GM10248 (cell line): ENCODE results near the gene CIC.

Experiments used
- CTCF ChIA-PET: fragments of 300-600 bp; sonication (Branson Sonifier 250); formaldehyde crosslinking; extraction: SDS; loops from one replicate; lab custom pipeline; 2021; ENCODE audit warnings: antibody characterized with exemption; lab: Yijun Ruan, JAX
- POLR2A ChIA-PET: fragments of 350-650 bp; sonication (Branson Sonifier 250); formaldehyde crosslinking; extraction: SDS; loops from one replicate; lab custom pipeline; 2020; ENCODE audit warnings: antibody characterized with exemption; lab: Yijun Ruan, JAX
- DNase-seq: peaks from one replicate; pipeline ENCODE4 v3.0.0; 2012; ENCODE audit errors: extremely low spot score
- TF ChIP-seq, protein P1 (sequence below): IDR thresholded peaks from 2 replicates; pipeline ENCODE4 v1.5.1; 2012; ENCODE audit warnings: mild to moderate bottlenecking, low read depth; ENCODE audit errors: extremely low read depth, missing control alignments, control extremely low read depth

Gene CIC

DNA sequence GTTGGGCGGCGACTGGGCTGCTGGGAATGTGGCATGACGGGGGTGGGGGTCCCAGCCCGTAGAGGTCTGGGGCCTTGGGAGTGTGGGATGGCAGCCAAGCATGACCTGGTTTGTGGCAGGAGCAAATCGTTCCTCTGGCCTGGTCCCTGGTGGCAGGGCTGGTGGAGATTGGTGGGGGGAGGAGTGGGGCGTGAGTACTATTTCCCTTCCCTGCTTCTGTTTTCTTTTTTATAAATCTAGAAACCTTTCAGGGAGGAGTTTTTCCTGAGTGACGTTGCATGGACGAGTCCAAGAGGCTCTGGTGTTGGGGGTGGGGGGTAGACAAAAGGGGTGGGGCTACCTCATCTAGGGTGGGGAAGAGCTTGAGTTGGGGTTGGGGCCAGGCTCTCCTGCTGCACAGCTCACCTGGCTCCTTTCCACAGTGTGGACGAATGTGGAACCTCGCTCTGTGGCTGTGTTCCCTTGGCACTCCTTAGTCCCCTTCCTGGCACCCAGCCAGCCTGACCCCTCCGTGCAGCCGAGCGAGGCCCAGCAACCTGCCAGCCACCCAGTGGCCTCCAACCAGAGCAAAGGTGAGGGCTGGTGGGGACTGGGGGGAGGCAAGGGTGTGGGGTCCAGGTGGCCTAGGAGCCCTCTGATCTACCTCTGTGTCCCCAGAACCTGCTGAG lies 17.4 kb downstream of the CIC start:
- no peak for DNase-seq
- TF ChIP-seq, protein P1, sequence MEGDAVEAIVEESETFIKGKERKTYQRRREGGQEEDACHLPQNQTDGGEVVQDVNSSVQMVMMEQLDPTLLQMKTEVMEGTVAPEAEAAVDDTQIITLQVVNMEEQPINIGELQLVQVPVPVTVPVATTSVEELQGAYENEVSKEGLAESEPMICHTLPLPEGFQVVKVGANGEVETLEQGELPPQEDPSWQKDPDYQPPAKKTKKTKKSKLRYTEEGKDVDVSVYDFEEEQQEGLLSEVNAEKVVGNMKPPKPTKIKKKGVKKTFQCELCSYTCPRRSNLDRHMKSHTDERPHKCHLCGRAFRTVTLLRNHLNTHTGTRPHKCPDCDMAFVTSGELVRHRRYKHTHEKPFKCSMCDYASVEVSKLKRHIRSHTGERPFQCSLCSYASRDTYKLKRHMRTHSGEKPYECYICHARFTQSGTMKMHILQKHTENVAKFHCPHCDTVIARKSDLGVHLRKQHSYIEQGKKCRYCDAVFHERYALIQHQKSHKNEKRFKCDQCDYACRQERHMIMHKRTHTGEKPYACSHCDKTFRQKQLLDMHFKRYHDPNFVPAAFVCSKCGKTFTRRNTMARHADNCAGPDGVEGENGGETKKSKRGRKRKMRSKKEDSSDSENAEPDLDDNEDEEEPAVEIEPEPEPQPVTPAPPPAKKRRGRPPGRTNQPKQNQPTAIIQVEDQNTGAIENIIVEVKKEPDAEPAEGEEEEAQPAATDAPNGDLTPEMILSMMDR: no peak
- CTCF ChIA-PET: interaction anchor here (1.3 to 4.7 kb wide), 2 partner anchors 11 to 177 kb away, joined by 4 to 20 read pairs; no protein-coding TSS in a partner anchor
- POLR2A ChIA-PET: no interaction called here

DNA sequence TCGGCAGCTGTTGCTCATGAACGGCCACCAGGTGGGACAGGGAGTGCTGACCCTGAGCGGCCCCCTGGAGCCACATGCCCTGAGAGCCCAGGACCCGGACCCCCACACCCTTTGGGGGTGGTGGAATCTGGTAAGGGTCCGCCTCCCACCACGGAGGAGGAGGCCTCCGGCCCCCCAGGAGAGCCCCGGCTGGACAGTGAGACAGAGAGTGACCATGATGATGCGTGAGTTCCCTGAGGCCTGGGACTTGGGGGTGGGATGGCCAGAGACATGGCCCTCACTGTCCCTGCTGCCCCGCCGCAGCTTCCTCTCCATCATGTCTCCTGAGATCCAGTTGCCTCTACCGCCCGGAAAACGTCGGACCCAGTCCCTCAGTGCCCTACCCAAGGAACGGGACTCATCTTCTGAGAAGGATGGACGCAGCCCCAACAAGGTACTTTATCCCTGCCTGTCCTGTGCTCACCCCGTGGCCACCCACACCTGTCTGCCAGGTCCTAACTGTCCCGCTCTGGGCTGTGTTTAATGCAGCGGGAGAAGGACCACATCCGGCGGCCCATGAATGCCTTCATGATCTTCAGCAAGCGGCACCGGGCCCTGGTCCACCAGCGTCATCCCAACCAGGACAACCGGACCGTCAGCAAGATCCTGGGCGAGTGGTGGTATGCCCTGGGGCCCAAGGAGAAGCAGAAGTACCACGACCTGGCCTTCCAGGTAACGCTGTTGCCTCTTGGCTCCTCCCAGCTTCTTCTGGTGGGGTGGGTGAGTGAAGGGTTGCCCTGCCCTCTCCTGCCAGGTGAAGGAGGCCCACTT lies 18.2 kb downstream of the CIC start:
- ChIA-PET CTCF (interaction anchor here (1.3 to 4.7 kb wide), 2 partner anchors 10 to 178 kb away, joined by 4 to 20 read pairs; no protein-coding TSS in a partner anchor), POLR2A (no interaction called here)
- DNase-seq: no peak
- TF ChIP-seq, protein P1: no peak

DNA sequence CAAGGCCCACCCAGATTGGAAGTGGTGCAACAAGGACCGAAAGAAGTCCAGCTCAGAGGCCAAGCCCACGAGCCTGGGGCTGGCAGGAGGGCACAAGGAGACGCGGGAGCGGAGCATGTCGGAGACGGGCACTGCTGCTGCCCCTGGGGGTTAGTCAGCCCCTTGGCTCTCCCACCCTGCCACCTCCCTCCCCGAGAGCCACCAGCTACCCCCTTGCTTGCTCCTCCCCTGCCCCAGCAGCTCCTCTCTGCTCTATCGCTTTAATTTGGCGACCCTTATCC lies 18.7 kb downstream of the CIC start:
- POLR2A ChIA-PET: no interaction called here
- CTCF ChIA-PET: interaction anchor here (1.1 to 4.7 kb wide), 4 partner anchors 8 to 178 kb away, joined by 3 to 20 read pairs (median 6); partner anchors contain the start of genes PAFAH1B3 and PRR19
- no peak for DNase-seq
- TF ChIP-seq, protein P1: no peak

DNA sequence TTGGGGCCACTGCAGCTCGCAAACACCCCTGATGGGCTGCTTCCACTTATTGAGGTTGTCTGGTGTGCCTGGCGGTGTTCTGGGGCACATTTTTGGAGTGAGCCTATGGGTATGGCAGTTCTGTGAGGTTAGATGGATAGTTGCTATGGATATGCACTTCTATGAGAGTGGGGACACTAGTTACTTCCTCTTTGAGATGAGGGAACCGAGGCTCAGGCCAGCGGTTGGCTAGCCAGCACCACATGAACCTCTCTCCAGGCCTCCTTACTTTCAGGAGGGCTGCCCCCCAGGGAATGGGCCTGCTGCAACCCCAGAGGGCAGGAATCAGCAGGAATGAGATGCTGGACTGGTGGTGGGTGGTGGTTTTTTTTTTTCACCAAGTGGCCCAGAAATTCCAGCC lies 19.3 kb downstream of the CIC start:
- POLR2A ChIA-PET: no interaction called here
- TF ChIP-seq, protein P1: no peak
- no peak for DNase-seq
- CTCF ChIA-PET: interaction anchor here (0.8 to 4.7 kb wide), 4 partner anchors 9 to 44 kb away, joined by 3 to 20 read pairs (median 6); partner anchors contain the start of genes PAFAH1B3 and PRR19

DNA sequence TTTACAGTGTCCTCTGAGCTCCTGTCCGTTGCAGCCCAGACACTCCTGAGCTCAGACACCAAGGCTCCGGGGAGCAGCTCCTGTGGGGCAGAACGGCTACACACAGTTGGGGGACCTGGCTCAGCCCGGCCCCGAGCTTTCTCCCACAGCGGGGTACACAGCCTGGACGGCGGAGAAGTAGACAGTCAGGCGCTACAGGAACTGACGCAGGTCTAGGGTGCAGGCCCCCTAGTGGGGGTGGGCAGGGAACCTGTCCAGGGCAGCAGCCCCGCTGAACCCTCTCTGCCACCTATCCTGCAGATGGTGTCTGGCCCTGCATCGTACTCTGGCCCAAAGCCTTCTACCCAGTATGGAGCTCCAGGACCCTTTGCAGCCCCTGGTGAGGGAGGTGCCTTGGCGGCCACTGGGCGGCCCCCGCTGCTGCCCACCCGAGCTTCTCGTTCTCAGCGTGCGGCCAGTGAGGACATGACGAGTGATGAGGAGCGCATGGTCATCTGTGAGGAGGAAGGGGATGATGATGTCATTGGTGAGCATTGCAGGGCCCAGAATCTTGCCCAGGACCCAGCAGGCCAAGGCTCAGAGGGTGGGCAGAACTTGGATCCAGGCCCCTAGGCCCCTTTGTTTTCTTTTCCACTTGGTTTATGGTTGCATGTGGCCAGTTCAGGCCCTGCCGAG lies 20.0 kb downstream of the CIC start:
- POLR2A ChIA-PET: no interaction called here
- CTCF ChIA-PET: interaction anchor here (0.8 to 4.7 kb wide), 5 partner anchors 8 to 90 kb away, joined by 3 to 20 read pairs (median 3); partner anchors contain the start of genes PAFAH1B3 and PRR19
- TF ChIP-seq, protein P1: no peak
- no peak for DNase-seq

DNA sequence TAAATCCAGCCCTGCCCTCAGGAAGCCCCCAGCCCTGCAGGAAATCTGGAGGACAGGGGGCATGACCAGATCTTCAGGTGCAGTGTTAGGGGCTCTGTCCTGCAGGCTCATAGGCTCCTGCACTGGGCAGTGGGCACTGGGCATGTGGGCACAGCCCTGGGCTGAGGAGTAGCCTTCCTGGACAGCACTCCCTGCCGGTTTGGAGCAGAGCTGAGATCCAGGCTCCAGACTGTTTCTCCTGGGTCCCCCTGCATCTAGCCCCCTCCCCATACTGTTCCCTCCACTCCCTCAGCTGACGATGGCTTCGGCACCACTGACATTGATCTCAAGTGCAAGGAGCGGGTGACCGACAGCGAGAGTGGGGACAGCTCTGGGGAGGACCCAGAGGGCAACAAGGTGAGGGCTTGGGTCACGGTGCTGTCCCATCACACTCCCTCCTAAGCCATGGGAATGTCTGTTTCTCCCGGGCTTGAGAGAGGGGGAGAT lies 20.5 kb downstream of the CIC start:
- TF ChIP-seq, protein P1: no peak
- ChIA-PET POLR2A (no interaction called here), CTCF (interaction anchor here (1.5 to 4.7 kb wide), 3 partner anchors 8 to 91 kb away, joined by 3 to 20 read pairs (median 9); no protein-coding TSS in a partner anchor)

More for the DNA sequence above, 20.5 kb downstream of the CIC start:
- DNase-seq: no peak
